GM23338 (cell line): ENCODE results near the gene ZNF470. TPM values are rescaled to one million over a fixed set of nuclear protein-coding genes. Genes with fewer than 3 reads are reported as not detected.

ENCODE experiments used
- ATAC-seq: fragments of 200-7000 bp; cut with Tn5 transposase; 3 replicates; pipeline ENCODE4 v1.9.1; 2020
- DNase-seq: peaks from one replicate; pipeline ENCODE4 v3.0.0-alpha.2; 2015; ENCODE audit warnings: low spot score
- H2AFZ ChIP-seq: fragments of 200-600 bp; sonication (generic); 2 replicates; pipeline ENCODE4 v1.8.0; 2016; ENCODE audit warnings: antibody characterized with exemption, mild to moderate bottlenecking, moderate library complexity
- H3F3A ChIP-seq: fragments of 200-600 bp; sonication (generic); replicated peaks from 2 replicates; pipeline ENCODE4 v1.8.0; 2017; ENCODE audit warnings: antibody characterized with exemption, mixed run types, low read depth
- H3K27ac ChIP-seq: fragments of 200-600 bp; sonication (generic); 2 replicates; pipeline ENCODE4 v1.6.1; 2016; ENCODE audit warnings: low read depth
- H3K27me3 ChIP-seq: fragments of 200-600 bp; sonication (generic); 2 replicates; pipeline ENCODE4 v1.8.0; 2016; ENCODE audit warnings: mild to moderate bottlenecking, mixed run types, moderate library complexity; ENCODE audit not compliant: insufficient read depth
- H3K36me3 ChIP-seq: fragments of 200-600 bp; sonication (generic); 2 replicates; pipeline ENCODE4 v1.8.0; 2016; ENCODE audit warnings: mild to moderate bottlenecking; ENCODE audit not compliant: insufficient read depth
- H3K4me1 ChIP-seq: fragments of 200-600 bp; sonication (generic); 2 replicates; pipeline ENCODE4 v1.8.0; 2016; ENCODE audit warnings: mild to moderate bottlenecking, moderate library complexity; ENCODE audit not compliant: insufficient read depth
- H3K4me2 ChIP-seq: fragments of 200-600 bp; sonication (generic); 2 replicates; pipeline ENCODE4 v1.7.1; 2017; ENCODE audit warnings: mixed run types
- H3K4me3 ChIP-seq: fragments of 200-600 bp; sonication (generic); 2 replicates; pipeline ENCODE4 v1.6.1; 2016; ENCODE audit warnings: mixed run types
- H3K79me2 ChIP-seq: fragments of 200-600 bp; sonication (generic); replicated peaks from 2 replicates; pipeline ENCODE4 v1.8.0; 2017; ENCODE audit warnings: mild to moderate bottlenecking; ENCODE audit not compliant: insufficient read depth
- H3K9me2 ChIP-seq: fragments of 200-600 bp; sonication (generic); 2 replicates; pipeline ENCODE4 v1.8.0; 2017; ENCODE audit not compliant: insufficient read depth
- H4K20me1 ChIP-seq: fragments of 200-600 bp; sonication (generic); replicated peaks from 2 replicates; pipeline ENCODE4 v1.8.0; 2017; ENCODE audit warnings: mild to moderate bottlenecking; ENCODE audit not compliant: insufficient read depth
- H3K27ac Mint-ChIP-seq: 2 replicates; pipeline ENCODE4 v1.8.0; 2020; ENCODE audit warnings: inconsistent platforms, mild to moderate bottlenecking, moderate library complexity, mixed read lengths
- H3K27me3 Mint-ChIP-seq: 3 replicates; pipeline ENCODE4 v1.8.0; 2022; ENCODE audit warnings: low read depth, mild to moderate bottlenecking, moderate library complexity, mixed read lengths, inconsistent platforms; ENCODE audit not compliant: insufficient read depth, poor library complexity
- H3K36me3 Mint-ChIP-seq: 3 replicates; pipeline ENCODE4 v1.8.0; 2021; ENCODE audit warnings: low read depth, mild to moderate bottlenecking, inconsistent platforms, moderate library complexity, mixed read lengths
- H3K4me1 Mint-ChIP-seq: 3 replicates; pipeline ENCODE4 v1.8.0; 2020; ENCODE audit warnings: mild to moderate bottlenecking, inconsistent platforms, mixed read lengths
- H3K4me3 Mint-ChIP-seq: 3 replicates; pipeline ENCODE4 v1.8.0; 2021; ENCODE audit warnings: moderate library complexity, mild to moderate bottlenecking, inconsistent platforms, mixed read lengths
- H3K9me3 Mint-ChIP-seq: 3 replicates; pipeline ENCODE4 v1.8.0; 2020; ENCODE audit warnings: moderate library complexity, mild to moderate bottlenecking, inconsistent platforms, mixed read lengths
- CTCF ChIP-seq, 2 experiments: fragments of 200-600 bp in 1 of 2; sonication (generic) in 1 of 2; conservative IDR thresholded peaks; 2 replicates each; pipeline versions ENCODE4 v1.5.1 to v1.6.1; 2016 to 2017; ENCODE audit warnings: antibody characterized with exemption in 2 of 2, low read depth in 2 of 2, mild to moderate bottlenecking in 2 of 2, moderate library complexity in 1 of 2
- ETS1 ChIP-seq: IDR thresholded peaks from 2 replicates; pipeline ENCODE4 v1.6.1; 2016; ENCODE audit warnings: antibody characterized with exemption
- EZH2 ChIP-seq: fragments of 200-600 bp; sonication (generic); IDR thresholded peaks from one replicate; pipeline ENCODE4 v1.8.0; 2017; ENCODE audit warnings: antibody characterized with exemption, mild to moderate bottlenecking, low read depth; ENCODE audit not compliant: unreplicated experiment
- JUNB ChIP-seq: IDR thresholded peaks from one replicate; pipeline ENCODE4 v1.6.1; 2016; ENCODE audit warnings: antibody characterized with exemption; ENCODE audit not compliant: unreplicated experiment
- NANOG ChIP-seq: IDR thresholded peaks from 2 replicates; pipeline ENCODE4 v1.6.1; 2016; ENCODE audit warnings: antibody characterized with exemption, borderline replicate concordance
- REST ChIP-seq: IDR thresholded peaks from one replicate; pipeline ENCODE4 v1.6.1; 2018; ENCODE audit warnings: antibody characterized with exemption; ENCODE audit not compliant: unreplicated experiment
- ZNF114 ChIP-seq: fragments of 250-450 bp; sonication (Bioruptor Pico); IDR thresholded peaks from 2 replicates; pipeline ENCODE4 v1.5.0; 2020; ENCODE audit warnings: mild to moderate bottlenecking, moderate library complexity
- ZNF331 ChIP-seq: fragments of 250-450 bp; sonication (Bioruptor Pico); IDR thresholded peaks from 2 replicates; pipeline ENCODE4 v1.5.0; 2020; ENCODE audit warnings: low read depth, mild to moderate bottlenecking, moderate library complexity
- ZNF462 ChIP-seq: fragments of 250-450 bp; sonication (Bioruptor Pico); IDR thresholded peaks from 2 replicates; pipeline ENCODE4 v1.5.0; 2020; ENCODE audit warnings: mild to moderate bottlenecking, moderate library complexity
- polyA plus RNA-seq: library from polyadenylated mRNA; unstranded; fragments of >200 nt; fragmentation: Nextera tagmentation; extraction: Ambion mirVana; gene quantifications from 2 replicates; pipeline ENCODE4 v1.2.1, GENCODE V29; 2016
- total RNA-seq: library from RNA; depleted of rRNA; stranded (reverse); fragments of >200 nt; shearing (Covaris generic); gene quantifications from 2 replicates; pipeline ENCODE4 v1.2.3, GENCODE V29; 2014

ZNF470 gene
- total and polyA plus RNA-seq, 2 experiments from 2014 or later: 5.6 to 8.7 TPM

GRCh38 chr19:56537442-56537841 lies 29.8 kb upstream of the ZNF470 start:
- no peaks in the 10 kb centered on the region; the same call in 1 of the 2 replicates for H3K9me2 ChIP-seq
- H3K4me1 ChIP-seq: peaks cover 5% of the 10 kb centered on the region
- H4K20me1 ChIP-seq: no peaks in the 10 kb centered on the region; the same call in 1 of the 2 replicates
- Mint-ChIP-seq H3K4me1 (0 out of 3 replicates have a peak, but pooled peaks cover 4% of the 10 kb centered on the region), H3K4me3 (peak overlapping the region; percentile 83), H3K27ac (no peak overlapping the region), H3K27me3 (peaks cover 6% of the 10 kb centered on the region), H3K9me3 (peaks cover 87% of the 10 kb centered on the region), H3K36me3 (peaks cover 46% of the 10 kb centered on the region)
- H3K36me3 ChIP-seq: no peaks in the 10 kb centered on the region; the same call in 1 of the 2 replicates
- TF ChIP-seq NANOG (no peak), EZH2 (no peak), CTCF (conservative IDR thresholded peaks at IDR 0.05; ENCODE audit: low read depth in 2 of 2) (no peak), REST (no peak), JUNB (no peak), ZNF331 (CRISPR knock-in tag) (no peak), ETS1 (no peak), ZNF114 (CRISPR knock-in tag) (no peak), ZNF462 (CRISPR knock-in tag) (no peak)
- no peaks in the 10 kb centered on the region for H3F3A ChIP-seq
- H3K27me3 ChIP-seq: no peaks in the 10 kb centered on the region
- peak overlapping the region; percentile 97; the same call in 1 of the 2 replicates for H2AFZ ChIP-seq
- H3K27ac ChIP-seq: no peak overlapping the region
- H3K4me2 ChIP-seq: peak overlapping the region; percentile 80
- ATAC-seq (no peak), DNase-seq (no peak)
- no peaks in the 10 kb centered on the region for H3K79me2 ChIP-seq
- H3K4me3 ChIP-seq: peak overlapping the region; percentile 87; the same call in 1 of the 2 replicates
